ENCODE measurements around the gene ZNF77.

GRCh38 chr19:2960120-2960519 lies 15.3 kb upstream of the ZNF77 start:
- TF ChIP-seq CTCF (IDR thresholded peaks at IDR 0.05) (no peak), POLR2A (IDR thresholded peaks at IDR 0.05) (no peak)
